ENCODE data around the gene ZDHHC22.

Gene ZDHHC22

DNA sequence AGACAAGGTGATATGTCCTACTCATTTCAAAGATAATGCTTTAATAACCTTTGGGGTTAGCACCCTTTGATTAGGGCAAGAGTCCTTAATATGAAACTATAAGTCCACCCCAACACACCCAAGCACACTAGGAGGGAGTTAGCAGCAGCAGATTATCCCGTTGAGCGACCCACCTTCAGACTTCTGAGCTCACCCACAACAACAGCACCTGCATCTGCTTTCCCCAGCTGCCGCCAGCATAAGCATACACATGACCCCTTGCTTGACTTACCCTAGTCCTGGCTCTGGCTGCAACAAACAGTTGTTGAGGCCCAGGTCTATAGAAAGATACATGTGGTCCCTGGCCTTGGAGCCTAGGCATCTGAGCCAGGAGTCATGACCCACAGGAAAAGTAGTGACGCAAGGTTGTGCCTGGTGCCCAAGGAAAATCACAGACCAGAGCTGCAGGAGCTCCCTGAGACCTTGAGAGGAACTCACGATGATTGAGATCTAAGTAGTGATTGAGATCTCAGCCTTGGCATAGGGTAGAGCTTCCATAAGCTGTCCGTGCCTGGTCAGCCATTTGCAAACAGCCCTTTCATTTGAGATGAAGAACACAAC is 19.0 kb downstream of the ZDHHC22 start:
- H3K9ac ChIP-seq (ENCODE audit: low read length) = no peak overlapping the region
- H3K4me1 ChIP-seq (ENCODE audit: control insufficient read depth, insufficient read depth, low read length) = peaks cover 44% of the 10 kb centered on the region
- H3K27me3 ChIP-seq (ENCODE audit: control insufficient read depth, insufficient read depth, low read length) = peaks cover 31% of the 10 kb centered on the region
- no peaks in the 10 kb centered on the region for H3K36me3 ChIP-seq (ENCODE audit: control insufficient read depth, insufficient read depth, low read length)
- no peaks in the 10 kb centered on the region for H3K9me3 ChIP-seq (ENCODE audit: control insufficient read depth, low read length)
- H3K4me3 ChIP-seq (ENCODE audit: low read length) = no peak overlapping the region

DNA sequence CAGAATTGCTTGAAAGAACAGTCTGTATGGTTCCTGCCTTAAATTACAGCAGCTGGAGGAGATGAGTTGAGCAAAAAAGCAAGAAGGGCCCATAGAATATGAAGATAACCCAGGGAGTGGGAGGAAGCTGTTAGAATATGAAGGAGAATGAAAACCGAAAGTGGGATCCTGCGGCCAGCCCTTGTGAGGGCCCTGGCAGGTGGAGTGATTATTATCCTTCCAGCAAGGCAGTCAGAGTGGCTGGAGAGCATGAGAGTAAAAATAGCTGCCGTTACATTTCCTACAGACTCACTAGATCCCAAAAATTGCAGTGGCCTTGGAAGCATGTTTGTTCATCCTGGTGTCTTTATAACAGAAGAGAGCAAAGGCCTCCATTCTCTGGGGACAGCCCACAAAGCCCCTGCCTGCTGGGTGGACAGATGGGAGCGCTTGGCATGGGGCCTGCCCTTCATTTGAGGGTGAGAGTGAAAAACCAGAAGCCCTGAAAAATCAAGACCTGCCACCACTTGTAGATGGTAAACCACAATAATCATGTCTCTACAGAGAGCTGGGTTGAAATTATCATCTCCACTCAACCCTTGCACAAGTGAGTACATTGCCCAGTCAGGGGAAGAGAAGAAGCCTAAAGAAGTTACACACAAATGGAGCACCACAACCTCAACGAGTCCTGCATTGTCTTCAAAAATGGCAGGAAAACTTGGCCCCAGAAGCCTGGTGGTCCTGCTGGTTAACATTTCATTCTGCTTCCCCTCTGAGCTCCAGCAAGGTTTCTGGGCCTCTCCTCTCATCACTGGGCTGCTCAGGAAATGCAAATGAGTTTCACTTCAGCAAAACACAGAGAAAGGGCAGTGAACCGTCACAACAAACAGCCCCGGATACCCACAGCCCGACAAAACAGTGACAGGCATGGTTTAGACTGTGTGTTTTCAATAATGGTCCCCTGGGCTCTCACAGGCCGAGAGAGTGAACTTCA is 20.5 kb downstream of the ZDHHC22 start:
- peaks cover 16% of the 10 kb centered on the region for H3K27me3 ChIP-seq (ENCODE audit: control insufficient read depth, insufficient read depth, low read length)
- H3K4me3 ChIP-seq (ENCODE audit: low read length) = no peak overlapping the region
- peaks cover 44% of the 10 kb centered on the region for H3K4me1 ChIP-seq (ENCODE audit: control insufficient read depth, insufficient read depth, low read length)
- no peaks in the 10 kb centered on the region for H3K9me3 ChIP-seq (ENCODE audit: control insufficient read depth, low read length)
- H3K9ac ChIP-seq (ENCODE audit: low read length) = no peak overlapping the region
- H3K36me3 ChIP-seq (ENCODE audit: control insufficient read depth, insufficient read depth, low read length) = no peaks in the 10 kb centered on the region

DNA sequence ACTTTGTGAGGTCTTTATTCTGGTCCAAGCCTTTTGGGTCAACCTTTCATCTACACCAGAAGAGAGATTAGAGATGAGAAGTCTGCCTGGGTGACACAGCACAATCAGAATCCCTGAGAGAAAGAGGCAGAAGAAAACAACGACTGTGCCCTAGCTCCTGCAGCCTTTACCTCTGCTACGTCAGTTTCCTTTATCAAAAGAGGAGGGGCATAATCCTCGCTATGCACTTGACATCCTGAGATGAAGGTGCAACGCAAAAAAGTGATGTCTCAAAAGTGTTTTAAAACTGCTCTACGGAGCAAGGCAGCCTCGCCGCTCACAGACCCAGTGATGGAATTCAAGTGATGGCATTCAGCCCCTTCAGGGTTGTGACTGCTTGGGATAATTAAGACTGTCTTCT is 21.7 kb downstream of the ZDHHC22 start:
- no peaks in the 10 kb centered on the region for H3K36me3 ChIP-seq (ENCODE audit: control insufficient read depth, insufficient read depth, low read length)
- H3K4me1 ChIP-seq (ENCODE audit: control insufficient read depth, insufficient read depth, low read length) = peaks cover 38% of the 10 kb centered on the region
- peaks cover 5% of the 10 kb centered on the region for H3K27me3 ChIP-seq (ENCODE audit: control insufficient read depth, insufficient read depth, low read length)
- no peaks in the 10 kb centered on the region for H3K9me3 ChIP-seq (ENCODE audit: control insufficient read depth, low read length)
- H3K4me3 ChIP-seq (ENCODE audit: low read length) = no peak overlapping the region
- no peak overlapping the region for H3K9ac ChIP-seq (ENCODE audit: low read length)

DNA sequence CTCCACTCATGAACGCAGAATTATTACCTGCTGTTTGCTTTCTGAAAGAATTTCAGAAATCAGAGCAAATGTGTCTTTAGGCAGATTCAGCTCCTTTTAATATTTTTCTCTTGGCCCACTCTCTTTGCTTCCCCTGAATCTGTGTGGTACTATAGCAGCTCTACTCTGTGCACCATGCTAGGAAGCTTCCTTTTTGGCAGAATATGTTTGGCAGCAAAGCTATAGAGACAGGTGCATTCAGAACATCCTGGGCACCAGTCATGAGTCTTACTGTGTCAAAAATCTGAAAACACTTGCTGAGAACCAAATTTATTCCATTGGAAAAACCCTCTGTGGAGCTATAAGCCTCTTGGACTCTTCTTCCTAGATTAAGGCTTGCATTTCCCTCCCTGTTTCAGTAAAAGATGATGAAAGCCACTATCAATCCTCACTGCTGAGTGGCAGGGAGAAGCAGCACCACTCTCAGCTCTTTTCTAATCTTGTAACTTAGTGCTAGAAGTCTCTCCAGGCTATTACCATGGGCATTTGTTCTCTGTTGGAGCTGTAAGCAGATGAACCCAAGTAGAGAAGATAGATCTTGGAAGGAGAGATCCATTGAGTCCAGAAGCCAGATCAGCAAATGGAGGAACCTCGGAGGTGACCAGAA is 25.3 kb downstream of the ZDHHC22 start:
- Histone ChIP-seq H3K9me3 (ENCODE audit: control insufficient read depth, low read length) (no peaks in the 10 kb centered on the region), H3K27me3 (ENCODE audit: control insufficient read depth, insufficient read depth, low read length) (no peaks in the 10 kb centered on the region), H3K9ac (ENCODE audit: low read length) (no peak overlapping the region), H3K36me3 (ENCODE audit: control insufficient read depth, insufficient read depth, low read length) (peaks cover 11% of the 10 kb centered on the region), H3K4me1 (ENCODE audit: control insufficient read depth, insufficient read depth, low read length) (peaks cover 8% of the 10 kb centered on the region), H3K4me3 (ENCODE audit: low read length) (no peak overlapping the region)

DNA sequence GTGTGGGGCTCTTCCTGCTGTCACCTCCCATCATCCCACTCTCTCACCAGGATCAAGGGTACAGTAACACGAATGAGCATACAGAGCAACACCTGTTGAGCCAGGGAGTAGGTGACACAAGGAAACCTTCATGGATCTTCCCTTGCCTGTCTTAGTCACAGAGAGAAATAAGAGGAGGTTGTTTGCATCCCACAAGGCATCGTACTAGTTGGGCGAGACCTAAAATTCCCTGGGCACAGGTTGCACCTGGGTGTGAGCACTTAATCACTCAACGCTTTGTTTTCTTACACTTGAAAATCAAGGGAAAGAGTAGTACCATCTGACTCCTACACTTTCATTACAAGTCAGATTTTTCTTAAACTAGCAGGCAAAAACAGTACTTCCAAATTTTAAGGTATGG is 27.0 kb downstream of the ZDHHC22 start:
- no peaks in the 10 kb centered on the region for H3K27me3 ChIP-seq (ENCODE audit: control insufficient read depth, insufficient read depth, low read length)
- H3K9ac ChIP-seq (ENCODE audit: low read length) = no peak overlapping the region
- H3K9me3 ChIP-seq (ENCODE audit: control insufficient read depth, low read length) = no peaks in the 10 kb centered on the region
- H3K4me1 ChIP-seq (ENCODE audit: control insufficient read depth, insufficient read depth, low read length) = peaks cover 3% of the 10 kb centered on the region
- H3K4me3 ChIP-seq (ENCODE audit: low read length) = no peak overlapping the region
- H3K36me3 ChIP-seq (ENCODE audit: control insufficient read depth, insufficient read depth, low read length) = peaks cover 11% of the 10 kb centered on the region

DNA sequence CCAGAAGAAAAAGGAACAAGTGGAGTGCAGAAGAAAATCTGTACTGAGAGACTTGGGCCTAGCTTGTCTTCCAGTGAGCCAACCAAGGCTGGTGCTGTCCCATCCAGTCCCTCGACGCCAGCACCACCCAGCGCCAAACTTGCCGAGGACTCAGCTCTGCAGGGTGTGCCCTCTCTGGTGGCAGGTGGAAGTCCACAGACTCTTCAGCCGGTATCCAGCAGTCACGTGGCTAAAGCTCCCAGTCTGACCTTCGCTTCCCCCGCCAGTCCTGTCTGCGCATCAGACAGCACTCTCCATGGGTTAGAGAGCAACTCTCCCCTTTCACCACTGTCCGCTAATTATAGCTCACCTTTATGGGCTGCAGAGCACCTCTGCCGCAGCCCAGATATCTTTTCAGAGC is 27.9 kb downstream of the ZDHHC22 start:
- peaks cover 6% of the 10 kb centered on the region for H3K4me1 ChIP-seq (ENCODE audit: control insufficient read depth, insufficient read depth, low read length)

DNA sequence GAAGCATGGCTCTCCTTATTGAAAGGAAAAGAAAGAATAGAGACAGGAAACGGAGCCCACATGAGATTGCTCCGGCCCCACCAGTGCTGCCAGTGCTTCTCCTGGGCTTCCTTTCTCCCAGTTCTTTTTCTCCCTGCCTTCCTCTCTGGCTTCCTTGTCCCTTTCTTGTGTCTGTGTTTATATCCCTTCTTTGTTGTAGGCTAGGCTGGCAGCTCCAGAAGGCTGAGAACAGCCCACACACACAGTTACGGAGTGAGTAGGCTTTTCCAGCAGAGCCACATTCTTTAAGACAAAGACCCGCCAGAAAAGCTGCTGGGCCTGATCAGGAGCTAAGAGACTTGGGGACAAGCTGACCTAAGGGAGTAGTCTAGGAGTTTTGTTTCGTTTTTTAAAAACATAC is 30.6 kb downstream of the ZDHHC22 start:
- peaks cover 6% of the 10 kb centered on the region for H3K4me1 ChIP-seq (ENCODE audit: control insufficient read depth, insufficient read depth, low read length)
- peaks cover 11% of the 10 kb centered on the region for H3K36me3 ChIP-seq (ENCODE audit: control insufficient read depth, insufficient read depth, low read length)
- H3K9me3 ChIP-seq (ENCODE audit: control insufficient read depth, low read length) = no peaks in the 10 kb centered on the region
- no peaks in the 10 kb centered on the region for H3K27me3 ChIP-seq (ENCODE audit: control insufficient read depth, insufficient read depth, low read length)
- no peak overlapping the region for H3K9ac ChIP-seq (ENCODE audit: low read length)
- H3K4me3 ChIP-seq (ENCODE audit: low read length) = no peak overlapping the region

More for the DNA sequence above, 27.9 kb downstream of the ZDHHC22 start:
- Histone ChIP-seq H3K9me3 (ENCODE audit: control insufficient read depth, low read length) (no peaks in the 10 kb centered on the region), H3K36me3 (ENCODE audit: control insufficient read depth, insufficient read depth, low read length) (peaks cover 11% of the 10 kb centered on the region), H3K27me3 (ENCODE audit: control insufficient read depth, insufficient read depth, low read length) (no peaks in the 10 kb centered on the region), H3K4me3 (ENCODE audit: low read length) (no peak overlapping the region), H3K9ac (ENCODE audit: low read length) (no peak overlapping the region)

DNA sequence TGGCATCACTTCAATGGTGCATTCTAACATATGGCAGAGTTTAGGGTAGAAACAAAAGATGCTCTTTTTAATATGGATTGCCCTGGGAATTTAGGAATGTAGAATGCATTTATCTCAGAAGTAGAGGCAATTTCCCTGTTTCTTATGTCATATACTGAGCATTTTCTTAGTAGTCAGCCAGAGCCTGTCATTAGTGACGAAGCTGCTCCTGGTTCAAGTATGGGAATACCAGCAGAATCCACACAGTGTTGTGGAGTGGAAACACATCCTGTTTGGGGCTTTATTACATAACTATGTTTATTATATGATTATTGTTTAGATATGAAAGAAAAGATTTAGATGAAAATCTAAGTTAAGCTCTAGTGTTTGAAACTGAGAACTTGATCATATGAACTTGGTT is 31.3 kb downstream of the ZDHHC22 start:
- Histone ChIP-seq H3K4me1 (ENCODE audit: control insufficient read depth, insufficient read depth, low read length) (peaks cover 6% of the 10 kb centered on the region), H3K36me3 (ENCODE audit: control insufficient read depth, insufficient read depth, low read length) (peaks cover 11% of the 10 kb centered on the region), H3K9me3 (ENCODE audit: control insufficient read depth, low read length) (no peaks in the 10 kb centered on the region), H3K4me3 (ENCODE audit: low read length) (no peak overlapping the region), H3K9ac (ENCODE audit: low read length) (no peak overlapping the region), H3K27me3 (ENCODE audit: control insufficient read depth, insufficient read depth, low read length) (no peaks in the 10 kb centered on the region)

DNA sequence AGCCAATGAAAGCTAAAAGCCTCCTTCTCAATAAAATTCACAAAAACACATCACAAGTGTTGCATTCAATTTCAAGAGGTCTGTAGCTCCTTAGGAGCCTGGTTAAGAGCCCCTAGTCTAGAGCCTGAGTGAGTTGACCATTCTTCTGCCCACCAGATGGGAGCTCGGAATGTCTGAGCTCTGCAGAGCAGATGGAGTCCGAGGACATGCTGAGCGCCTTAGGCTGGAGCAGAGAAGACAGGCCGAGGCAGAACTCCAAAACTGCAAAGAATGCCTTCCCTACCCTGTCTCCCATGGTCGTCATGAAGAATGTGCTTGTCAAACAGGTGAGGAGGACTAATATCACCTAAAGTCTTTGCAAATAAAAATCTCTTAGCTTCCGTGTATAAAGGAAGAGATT is 31.9 kb downstream of the ZDHHC22 start:
- Histone ChIP-seq H3K36me3 (ENCODE audit: control insufficient read depth, insufficient read depth, low read length) (peaks cover 11% of the 10 kb centered on the region), H3K9ac (ENCODE audit: low read length) (no peak overlapping the region), H3K4me3 (ENCODE audit: low read length) (no peak overlapping the region), H3K9me3 (ENCODE audit: control insufficient read depth, low read length) (no peaks in the 10 kb centered on the region), H3K4me1 (ENCODE audit: control insufficient read depth, insufficient read depth, low read length) (peaks cover 8% of the 10 kb centered on the region), H3K27me3 (ENCODE audit: control insufficient read depth, insufficient read depth, low read length) (no peaks in the 10 kb centered on the region)

DNA sequence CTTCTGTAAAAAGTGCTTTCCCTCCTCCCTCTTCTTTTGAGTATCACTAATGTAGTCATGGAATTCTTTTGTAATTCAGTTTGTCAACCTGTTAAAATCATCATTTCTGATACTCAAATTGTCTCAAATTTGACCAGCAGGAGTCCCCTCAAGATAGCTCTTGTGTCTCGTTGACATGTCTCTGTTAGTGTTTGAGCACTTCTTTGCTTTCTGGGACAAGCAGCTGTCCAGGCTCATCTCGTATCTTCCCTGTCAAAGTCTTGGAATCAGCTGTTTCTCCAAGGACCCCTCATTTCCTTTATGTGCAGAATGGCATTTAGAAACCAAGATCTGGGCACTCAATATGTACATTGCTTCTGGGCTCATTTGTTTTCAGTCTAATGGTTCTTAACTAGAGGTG is 32.8 kb downstream of the ZDHHC22 start:
- H3K9me3 ChIP-seq (ENCODE audit: control insufficient read depth, low read length) = no peaks in the 10 kb centered on the region
- H3K4me3 ChIP-seq (ENCODE audit: low read length) = no peak overlapping the region
- peaks cover 11% of the 10 kb centered on the region for H3K4me1 ChIP-seq (ENCODE audit: control insufficient read depth, insufficient read depth, low read length)
- H3K36me3 ChIP-seq (ENCODE audit: control insufficient read depth, insufficient read depth, low read length) = peaks cover 5% of the 10 kb centered on the region
- no peak overlapping the region for H3K9ac ChIP-seq (ENCODE audit: low read length)
- no peaks in the 10 kb centered on the region for H3K27me3 ChIP-seq (ENCODE audit: control insufficient read depth, insufficient read depth, low read length)

DNA sequence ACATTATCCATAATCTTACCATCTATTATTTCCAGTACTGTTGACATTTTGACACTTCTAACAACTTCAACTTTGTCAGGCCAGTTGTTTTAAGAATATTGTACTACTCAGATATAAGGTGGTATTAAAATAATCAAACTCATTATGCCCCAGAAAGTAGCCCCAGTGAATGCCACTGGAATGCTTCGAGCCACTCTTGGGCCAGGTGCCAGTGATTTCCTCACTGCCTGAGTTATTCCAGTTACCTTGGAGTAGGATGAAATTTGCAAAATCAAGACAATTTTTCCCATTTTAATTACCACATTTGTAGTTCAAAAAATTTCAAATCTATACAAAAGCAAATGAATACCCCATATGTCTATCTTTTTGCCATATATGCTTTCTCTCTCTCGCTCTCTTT is 34.4 kb downstream of the ZDHHC22 start:
- Histone ChIP-seq H3K27me3 (ENCODE audit: control insufficient read depth, insufficient read depth, low read length) (no peaks in the 10 kb centered on the region), H3K9me3 (ENCODE audit: control insufficient read depth, low read length) (no peaks in the 10 kb centered on the region), H3K36me3 (ENCODE audit: control insufficient read depth, insufficient read depth, low read length) (no peaks in the 10 kb centered on the region), H3K4me3 (ENCODE audit: low read length) (no peak overlapping the region), H3K4me1 (ENCODE audit: control insufficient read depth, insufficient read depth, low read length) (peaks cover 11% of the 10 kb centered on the region), H3K9ac (ENCODE audit: low read length) (no peak overlapping the region)

DNA sequence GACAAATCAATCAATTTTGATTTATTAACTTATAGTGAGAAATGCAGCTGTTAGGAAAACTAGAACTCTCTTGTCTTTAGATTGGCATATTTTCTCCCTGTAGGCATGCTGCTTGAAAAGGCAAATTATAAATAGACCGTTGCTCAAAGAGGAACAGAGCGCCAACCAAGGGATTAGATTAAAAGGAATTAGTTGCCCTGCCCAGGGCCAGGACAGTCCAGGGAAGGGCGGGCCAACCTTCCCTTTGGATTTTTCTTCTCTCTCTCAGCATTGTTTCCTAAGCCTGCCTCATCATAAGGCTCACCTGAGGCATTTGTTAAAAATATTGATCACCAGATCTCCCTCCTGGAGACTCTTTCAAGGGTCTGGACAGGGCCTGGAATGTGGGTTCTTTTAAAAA is 34.9 kb downstream of the ZDHHC22 start:
- no peak overlapping the region for H3K9ac ChIP-seq (ENCODE audit: low read length)
- no peaks in the 10 kb centered on the region for H3K36me3 ChIP-seq (ENCODE audit: control insufficient read depth, insufficient read depth, low read length)
- H3K27me3 ChIP-seq (ENCODE audit: control insufficient read depth, insufficient read depth, low read length) = no peaks in the 10 kb centered on the region
- H3K9me3 ChIP-seq (ENCODE audit: control insufficient read depth, low read length) = no peaks in the 10 kb centered on the region
- H3K4me3 ChIP-seq (ENCODE audit: low read length) = no peak overlapping the region
- peaks cover 11% of the 10 kb centered on the region for H3K4me1 ChIP-seq (ENCODE audit: control insufficient read depth, insufficient read depth, low read length)

Data from mucosa of stomach (tissue), 1 donor.